GM12873 (cell line): Measurements from ENCODE around the gene TATDN2.

Experiments used
- CTCF ChIP-seq: IDR thresholded peaks from 2 replicates; pipeline ENCODE4 v1.5.1; 2012; ENCODE audit warnings: low read depth, mild to moderate bottlenecking, moderate library complexity, low read length, control low read depth; ENCODE audit not compliant: insufficient read depth; ENCODE audit errors: missing control alignments

Gene TATDN2

DNA sequence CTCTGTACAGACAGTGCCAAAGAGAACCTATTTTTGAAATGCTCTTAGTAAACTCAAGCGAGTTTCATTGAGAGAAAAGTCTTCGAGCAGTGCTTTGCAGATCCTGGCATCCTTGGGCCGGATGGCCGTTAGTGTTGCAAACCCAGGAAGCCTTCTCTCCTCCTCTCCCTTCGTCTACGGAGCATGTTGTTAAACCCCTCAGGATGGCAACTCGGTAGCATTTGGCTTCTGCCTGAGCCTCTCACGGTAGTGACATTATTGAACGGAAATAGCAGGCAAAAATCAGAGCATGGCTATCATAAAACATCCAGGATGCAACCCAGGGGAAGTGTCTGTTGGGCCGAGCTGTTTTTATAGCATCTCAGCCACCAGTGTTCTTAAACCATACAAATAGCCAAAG is 79.3 kb downstream of the TATDN2 start:
- TF ChIP-seq CTCF = no peak

DNA sequence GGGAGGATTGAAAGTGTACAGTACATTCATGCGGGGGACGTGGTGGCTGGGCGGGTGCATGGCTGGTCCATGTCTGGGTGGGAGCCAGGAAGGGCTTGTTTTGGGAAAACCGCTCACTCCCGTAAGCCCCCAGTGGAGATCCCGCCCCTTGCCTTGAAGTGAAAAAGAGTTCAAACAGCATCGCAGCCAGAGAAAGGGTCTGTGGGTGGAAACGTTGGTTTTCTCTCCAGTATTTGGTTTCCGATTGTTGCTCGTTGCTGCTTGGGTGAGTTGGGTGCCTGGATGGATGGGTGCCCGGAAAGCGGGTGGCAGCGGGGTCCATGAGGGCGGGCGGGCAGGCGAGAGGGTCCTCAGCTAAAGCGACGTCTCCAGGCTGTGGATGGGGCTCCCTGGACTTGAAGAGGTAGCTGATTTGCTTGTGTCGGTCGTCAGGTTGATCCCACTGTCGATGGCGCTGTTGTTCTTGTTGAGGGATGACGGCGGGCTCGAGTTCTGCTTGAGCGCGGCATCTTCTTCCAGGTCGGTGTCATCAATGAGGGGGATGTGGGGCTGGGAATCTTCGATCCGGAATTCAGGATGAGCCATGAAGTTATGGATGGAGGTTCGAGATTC is 80.3 kb downstream of the TATDN2 start:
- no peak for TF ChIP-seq CTCF

- TF ChIP-seq CTCF = no peak
These were observed 81.3 kb downstream of the TATDN2 start for GRCh38 chr3:10329495-10330015.

GRCh38 chr3:10330319-10330718 is 82.1 kb downstream of the TATDN2 start:
- TF ChIP-seq CTCF = no peak
